Measurements from ENCODE around the gene GGA3. TPM values are rescaled to one million over a fixed set of nuclear protein-coding genes. Genes with fewer than 3 reads are reported as not detected.

GGA3 gene
- total RNA-seq, 1 experiment from 2014 or later: 94.4 TPM

DNA sequence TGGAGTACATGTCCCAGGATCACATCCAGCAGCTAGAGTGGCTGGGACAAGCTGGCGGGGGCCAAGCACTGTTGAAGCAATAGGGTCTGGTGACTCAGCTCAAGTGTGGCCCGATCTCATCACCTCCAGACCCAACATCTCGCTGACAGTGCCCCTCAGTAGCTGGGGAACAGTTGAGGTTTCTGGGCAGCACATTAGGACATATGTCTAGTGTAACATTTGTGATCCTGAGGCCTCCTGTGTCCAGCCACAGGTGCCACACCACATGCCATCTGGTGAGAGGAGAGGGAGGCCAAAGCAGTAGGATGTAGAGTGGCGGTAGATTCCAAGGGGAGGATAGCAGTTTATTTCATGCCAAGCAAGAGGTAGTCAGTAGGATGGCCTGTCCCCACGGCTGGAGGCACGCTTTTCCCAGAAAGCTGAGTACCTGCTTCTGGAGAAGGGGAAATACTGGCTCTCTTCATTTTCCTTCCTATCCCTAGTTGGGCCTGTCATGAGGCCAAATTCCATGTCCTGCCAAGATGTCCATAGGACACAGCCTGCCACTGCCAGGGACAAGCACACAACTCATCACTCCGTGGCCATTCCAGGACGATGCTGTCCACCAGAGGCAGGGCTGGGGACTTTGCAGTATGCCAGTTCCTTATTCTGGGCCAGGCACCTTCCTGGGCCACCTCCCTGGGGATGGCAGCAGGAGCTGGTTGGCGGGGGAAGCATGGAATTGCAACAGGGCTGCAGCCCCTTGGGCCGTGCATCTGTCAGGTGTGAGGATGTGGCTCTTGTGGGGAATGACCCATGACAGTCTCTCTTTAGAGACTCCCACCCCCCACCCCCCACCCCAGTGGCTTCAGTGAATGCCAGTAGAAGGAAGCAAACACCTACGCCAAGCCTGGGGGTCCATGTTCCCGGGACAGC is 24.0 kb downstream of the GGA3 start:
- no peak for DNase-seq
- Histone ChIP-seq H3K9me3 (no peaks in the 10 kb centered on the region), H3K4me3 (ENCODE audit: low read depth, low read length) (no peak overlapping the region), H3K27me3 (replicated peaks; ENCODE audit: control insufficient read depth, insufficient read depth, low read length) (no peaks in the 10 kb centered on the region), H3K4me1 (peaks cover 16% of the 10 kb centered on the region), H3K36me3 (ENCODE audit: control insufficient read depth, insufficient read depth, low read length) (peaks cover 10% of the 10 kb centered on the region; the same call in 1 of the 2 replicates)
- ChIA-PET POLR2A (no interaction called here), CTCF (interaction anchor here (0.7 kb wide), 1 partner anchor 168 kb away, joined by 3 read pairs; no protein-coding TSS in a partner anchor)
- H3K4me3 Mint-ChIP-seq (ENCODE audit: unreplicated experiment): no peak overlapping the region
- no peaks in the 10 kb centered on the region for H3K9me3 Mint-ChIP-seq (ENCODE audit: unreplicated experiment)
- peak overlapping the region; percentile 65 for H3K27ac Mint-ChIP-seq (ENCODE audit: unreplicated experiment)
- no TSS peak for BruUV-seq (replicated peaks)
- H3K4me1 Mint-ChIP-seq (ENCODE audit: low read depth, unreplicated experiment): peaks cover 19% of the 10 kb centered on the region
- H3K27me3 Mint-ChIP-seq (ENCODE audit: insufficient read depth, unreplicated experiment): no peaks in the 10 kb centered on the region
- H3K36me3 Mint-ChIP-seq (ENCODE audit: insufficient read depth, unreplicated experiment): peaks cover 98% of the 10 kb centered on the region
- intact Hi-C loops (cut with micrococcal nuclease; ENCODE audit: unreplicated experiment): loop anchor here (1.0 kb wide), 2 partner anchors 28 to 123 kb away; no protein-coding TSS in a partner anchor
- TF ChIP-seq, protein P1, sequence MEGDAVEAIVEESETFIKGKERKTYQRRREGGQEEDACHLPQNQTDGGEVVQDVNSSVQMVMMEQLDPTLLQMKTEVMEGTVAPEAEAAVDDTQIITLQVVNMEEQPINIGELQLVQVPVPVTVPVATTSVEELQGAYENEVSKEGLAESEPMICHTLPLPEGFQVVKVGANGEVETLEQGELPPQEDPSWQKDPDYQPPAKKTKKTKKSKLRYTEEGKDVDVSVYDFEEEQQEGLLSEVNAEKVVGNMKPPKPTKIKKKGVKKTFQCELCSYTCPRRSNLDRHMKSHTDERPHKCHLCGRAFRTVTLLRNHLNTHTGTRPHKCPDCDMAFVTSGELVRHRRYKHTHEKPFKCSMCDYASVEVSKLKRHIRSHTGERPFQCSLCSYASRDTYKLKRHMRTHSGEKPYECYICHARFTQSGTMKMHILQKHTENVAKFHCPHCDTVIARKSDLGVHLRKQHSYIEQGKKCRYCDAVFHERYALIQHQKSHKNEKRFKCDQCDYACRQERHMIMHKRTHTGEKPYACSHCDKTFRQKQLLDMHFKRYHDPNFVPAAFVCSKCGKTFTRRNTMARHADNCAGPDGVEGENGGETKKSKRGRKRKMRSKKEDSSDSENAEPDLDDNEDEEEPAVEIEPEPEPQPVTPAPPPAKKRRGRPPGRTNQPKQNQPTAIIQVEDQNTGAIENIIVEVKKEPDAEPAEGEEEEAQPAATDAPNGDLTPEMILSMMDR (IDR thresholded peaks at IDR 0.05; ENCODE audit: insufficient read depth in 1 of 2, low read depth in 1 of 2, low read length in 1 of 2, severe bottlenecking in 1 of 2, unreplicated experiment in 1 of 2): no peak

DNA sequence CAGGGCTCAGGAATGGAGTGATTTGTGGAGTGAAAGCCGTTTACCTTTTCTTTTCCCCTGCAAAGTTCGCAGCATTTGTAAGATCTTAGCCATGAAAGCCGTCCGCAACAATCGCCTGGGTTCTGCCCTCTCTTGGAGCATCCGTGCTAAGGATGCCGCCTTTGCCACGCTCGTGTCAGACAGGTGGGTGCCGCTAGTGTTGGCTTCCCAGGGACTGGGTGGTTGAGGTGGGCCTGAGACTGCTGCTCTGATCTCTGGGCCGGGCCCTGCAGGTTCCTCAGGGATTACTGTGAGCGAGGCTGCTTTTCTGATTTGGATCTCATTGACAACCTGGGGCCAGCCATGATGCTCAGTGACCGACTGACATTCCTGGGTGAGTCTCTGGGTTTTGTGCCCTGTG is 28.6 kb downstream of the GGA3 start:
- BruUV-seq (replicated peaks): no TSS peak
- no peaks in the 10 kb centered on the region for H3K9me3 Mint-ChIP-seq (ENCODE audit: unreplicated experiment)
- no peaks in the 10 kb centered on the region for H3K27me3 Mint-ChIP-seq (ENCODE audit: insufficient read depth, unreplicated experiment)
- intact Hi-C loops (cut with micrococcal nuclease; ENCODE audit: unreplicated experiment): no loop called here
- H3K4me3 ChIP-seq (ENCODE audit: low read depth, low read length): no peak overlapping the region
- no peaks in the 10 kb centered on the region for H3K9me3 ChIP-seq
- H3K36me3 ChIP-seq (ENCODE audit: control insufficient read depth, insufficient read depth, low read length): peaks cover 8% of the 10 kb centered on the region
- peaks cover 96% of the 10 kb centered on the region for H3K36me3 Mint-ChIP-seq (ENCODE audit: insufficient read depth, unreplicated experiment)
- no peak overlapping the region for H3K27ac Mint-ChIP-seq (ENCODE audit: unreplicated experiment)
- H3K27me3 ChIP-seq (replicated peaks; ENCODE audit: control insufficient read depth, insufficient read depth, low read length): no peaks in the 10 kb centered on the region
- DNase-seq: no peak
- TF ChIP-seq, protein P1 (IDR thresholded peaks at IDR 0.05; ENCODE audit: insufficient read depth in 1 of 2, low read depth in 1 of 2, low read length in 1 of 2, severe bottlenecking in 1 of 2, unreplicated experiment in 1 of 2): no peak
- POLR2A ChIA-PET: no interaction called here
- no peak overlapping the region for H3K4me3 Mint-ChIP-seq (ENCODE audit: unreplicated experiment)
- no peaks in the 10 kb centered on the region for H3K4me1 ChIP-seq
- H3K4me1 Mint-ChIP-seq (ENCODE audit: low read depth, unreplicated experiment): no peaks in the 10 kb centered on the region
- CTCF ChIA-PET: no interaction called here

DNA sequence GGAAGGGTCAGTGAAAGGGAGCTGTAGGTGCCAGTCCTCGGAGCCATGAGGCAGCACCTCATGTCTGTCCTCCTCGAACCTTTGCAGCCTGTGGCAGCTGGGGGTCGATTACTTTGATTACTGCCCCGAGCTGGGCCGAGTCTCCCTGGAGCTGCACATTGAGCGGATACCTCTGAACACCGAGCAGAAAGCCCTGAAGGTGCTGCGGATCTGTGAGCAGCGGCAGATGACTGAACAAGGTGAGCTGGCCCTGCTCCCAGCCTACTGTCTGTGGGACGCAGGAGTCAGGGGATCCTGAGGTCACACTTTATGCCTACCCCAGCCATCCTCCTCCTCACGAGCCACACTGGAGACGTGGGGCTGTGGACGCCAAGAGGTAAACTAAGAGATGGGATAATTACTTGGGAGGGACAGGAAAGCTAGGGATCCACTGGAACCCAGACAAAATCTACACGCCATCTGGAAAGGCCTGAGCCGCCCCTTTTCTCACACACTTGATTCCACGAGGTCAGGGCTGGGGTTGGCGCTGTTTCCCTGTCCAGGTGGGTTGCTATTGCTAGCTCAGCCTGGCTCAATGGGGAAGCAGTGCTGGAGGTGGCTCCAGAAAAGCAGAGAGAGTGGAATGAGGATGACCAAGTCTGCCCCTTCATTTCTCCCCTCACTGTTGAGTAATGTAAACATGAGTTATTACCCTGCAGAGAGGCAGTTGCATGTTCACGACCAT is 29.5 kb downstream of the GGA3 start:
- BruUV-seq (replicated peaks): no TSS peak
- H3K4me1 ChIP-seq: no peaks in the 10 kb centered on the region
- Mint-ChIP-seq H3K9me3 (ENCODE audit: unreplicated experiment) (no peaks in the 10 kb centered on the region), H3K4me3 (ENCODE audit: unreplicated experiment) (no peak overlapping the region), H3K27me3 (ENCODE audit: insufficient read depth, unreplicated experiment) (no peaks in the 10 kb centered on the region), H3K27ac (ENCODE audit: unreplicated experiment) (no peak overlapping the region), H3K4me1 (ENCODE audit: low read depth, unreplicated experiment) (no peaks in the 10 kb centered on the region), H3K36me3 (ENCODE audit: insufficient read depth, unreplicated experiment) (peaks cover 88% of the 10 kb centered on the region)
- ChIA-PET CTCF (no interaction called here), POLR2A (no interaction called here)
- H3K9me3 ChIP-seq: no peaks in the 10 kb centered on the region
- no peak overlapping the region for H3K4me3 ChIP-seq (ENCODE audit: low read depth, low read length)
- intact Hi-C loops (cut with micrococcal nuclease; ENCODE audit: unreplicated experiment): no loop called here
- H3K27me3 ChIP-seq (replicated peaks; ENCODE audit: control insufficient read depth, insufficient read depth, low read length): no peaks in the 10 kb centered on the region
- peaks cover 5% of the 10 kb centered on the region for H3K36me3 ChIP-seq (ENCODE audit: control insufficient read depth, insufficient read depth, low read length)
- no peak for DNase-seq
- TF ChIP-seq, protein P1 (IDR thresholded peaks at IDR 0.05; ENCODE audit: insufficient read depth in 1 of 2, low read depth in 1 of 2, low read length in 1 of 2, severe bottlenecking in 1 of 2, unreplicated experiment in 1 of 2): no peak

Data from Caco-2 (cell line).